GM10266 (cell line): Measurements from ENCODE around the gene ZNF358.

Experiments
- DNase-seq: peaks from one replicate; pipeline ENCODE4 v3.0.0; 2012; ENCODE audit errors: extremely low spot score
- CTCF ChIP-seq: IDR thresholded peaks from 2 replicates; pipeline ENCODE4 v1.5.1; 2012; ENCODE audit warnings: mild to moderate bottlenecking, low read depth; ENCODE audit not compliant: control insufficient read depth, insufficient read depth; ENCODE audit errors: missing control alignments

Gene ZNF358

GRCh38 chr19:7475665-7476064 is 40.2 kb upstream of the ZNF358 start:
- TF ChIP-seq CTCF, result no peak
- no peak for DNase-seq

GRCh38 chr19:7476241-7476640 is 39.7 kb upstream of the ZNF358 start:
- no peak for DNase-seq
- TF ChIP-seq CTCF, result no peak

- no peak for TF ChIP-seq CTCF
- no peak for DNase-seq
Observed at GRCh38 chr19:7476777-7477494, 39.0 kb upstream of the ZNF358 start.

GRCh38 chr19:7477758-7478157 is 38.1 kb upstream of the ZNF358 start:
- no peak for DNase-seq
- no peak for TF ChIP-seq CTCF

GRCh38 chr19:7478173-7478842 is 37.6 kb upstream of the ZNF358 start:
- no peak for DNase-seq

GRCh38 chr19:7478843-7479227 is 37.1 kb upstream of the ZNF358 start:
- no peak for TF ChIP-seq CTCF
- DNase-seq, result no peak

More at GRCh38 chr19:7478173-7478842, 37.6 kb upstream of the ZNF358 start:
- TF ChIP-seq CTCF, result no peak

- no peak for DNase-seq
- no peak for TF ChIP-seq CTCF
Observed at GRCh38 chr19:7480222-7480969, 35.5 kb upstream of the ZNF358 start.
